Gastroesophageal sphincter (tissue), 4 donors: Measurements from ENCODE around the gene INPP5A. TPM values are rescaled to one million over a fixed set of nuclear protein-coding genes. Genes with fewer than 3 reads are reported as not detected.

ENCODE experiments used
- ATAC-seq: fragments of 150-250 bp; one replicate; pipeline ENCODE4 v1.9.1; 2016; ENCODE audit warnings: mild to moderate bottlenecking, moderate library complexity
- H3K27ac ChIP-seq, 4 donors: fragments of 200-600 bp; sonication (generic) in 3 of 4; 1 replicate in 3 of 4; 2 replicates in 1 of 4; pipeline ENCODE4 v1.5.1; 2016 to 2019
- H3K27me3 ChIP-seq: fragments of 200-600 bp; sonication (generic); one replicate; pipeline ENCODE4 v1.5.1; 2019
- H3K36me3 ChIP-seq, 2 donors: fragments of 200-600 bp; sonication (generic); one replicate each; pipeline ENCODE4 v1.5.1; 2019; ENCODE audit warnings: control low read depth in 1 of 2
- H3K4me1 ChIP-seq, 3 donors: fragments of 200-600 bp; sonication (generic); 1 replicate in 2 of 3; 2 replicates in 1 of 3; pipeline ENCODE4 v1.5.1; 2016 to 2019; ENCODE audit warnings: control low read depth in 2 of 3
- H3K4me3 ChIP-seq, 2 donors: fragments of 200-600 bp; sonication (generic); one replicate each; pipeline ENCODE4 v1.5.1; 2019; ENCODE audit warnings: mild to moderate bottlenecking in 1 of 2, moderate library complexity in 1 of 2
- H3K9me3 ChIP-seq, 3 donors: fragments of 200-600 bp; sonication (generic); one replicate each; pipeline ENCODE4 v1.5.1; 2017 to 2019; ENCODE audit warnings: control low read depth in 2 of 3
- EP300 ChIP-seq: sonication (generic); formaldehyde crosslinking; IDR thresholded peaks from one replicate; pipeline ENCODE4 v1.6.1; 2017; ENCODE audit warnings: antibody characterized with exemption, mild to moderate bottlenecking
- POLR2A ChIP-seq, 2 donors: fragments of 450-650 bp; IDR thresholded peaks; one replicate each; pipeline ENCODE4 v1.6.1; 2017; ENCODE audit warnings: antibody characterized with exemption in 2 of 2, mild to moderate bottlenecking in 2 of 2, moderate library complexity in 1 of 2
- POLR2AphosphoS5 ChIP-seq: sonication (generic); formaldehyde crosslinking; IDR thresholded peaks from one replicate; pipeline ENCODE4 v1.6.1; 2017; ENCODE audit warnings: antibody characterized with exemption
- WGBS, 2 donors: methylation state at CpG; one replicate each; pipeline ENCODE4 v1.1.5; 2018; ENCODE audit warnings: low coverage in 1 of 2; 5-methylcytosine and 5-hydroxymethylcytosine counted together
- total RNA-seq, 4 donors: library from RNA; depleted of rRNA; stranded (reverse); fragments of >200 nt; gene quantifications; one replicate each; pipeline ENCODE4 v1.1.0, GENCODE V29; 2016
- TF ChIP-seq, protein P1 (sequence below), 4 experiments: fragments of 200-600 bp in 2 of 4; fragments of 450-650 bp in 2 of 4; sonication (generic) in 1 of 4; IDR thresholded peaks; one replicate each; pipeline ENCODE4 v1.5.1; 2017 to 2019; ENCODE audit warnings: antibody characterized with exemption in 4 of 4, mild to moderate bottlenecking in 2 of 4, moderate library complexity in 2 of 4

Gene INPP5A
- total RNA-seq, 4 donors from 2014 or later = 111 to 288 (median 215) TPM

DNA sequence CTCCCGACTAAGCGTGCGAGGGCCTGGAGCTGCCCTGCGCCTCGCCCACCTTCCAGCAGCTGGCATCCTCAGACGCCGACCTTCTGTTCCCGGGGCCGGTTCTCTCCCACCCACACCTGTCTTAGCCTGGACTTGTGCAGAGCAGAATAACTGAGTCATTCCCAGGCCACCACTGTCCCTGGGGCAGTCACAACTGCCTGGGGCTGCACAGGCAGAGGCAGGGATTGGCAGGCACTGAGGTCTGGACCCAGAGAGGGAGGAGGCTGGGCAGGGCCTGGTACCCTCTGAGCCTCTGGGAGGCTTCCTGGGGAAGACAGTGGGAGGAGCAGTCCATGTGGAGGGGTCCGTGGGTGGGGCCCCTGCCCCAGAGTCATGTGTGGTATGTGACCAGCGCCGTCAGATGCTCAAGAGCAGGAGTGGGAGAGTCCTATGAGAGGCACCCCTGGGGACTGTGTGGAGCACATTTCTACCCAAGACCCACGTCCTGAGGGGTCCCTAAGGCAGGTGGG, 174.1 kb downstream of the INPP5A start:
- Histone ChIP-seq H3K4me1 (peaks cover 0 to 7% (median 0%) of the 10 kb centered on the region in 3 donors), H3K9me3 (peaks cover 0 to 2% (median 0%) of the 10 kb centered on the region in 3 donors), H3K4me3 (no peak overlapping the region), H3K27ac (no peak overlapping the region), H3K27me3 (no peaks in the 10 kb centered on the region), H3K36me3 (peaks cover 0 to 96% of the 10 kb centered on the region in 2 donors)
- 92% methylated on average over 5 of the region's 13 CpGs; no CpG with 5 or more reads in 1 of the 2 donors for WGBS, 2 donors
- ATAC-seq = no peak
- TF ChIP-seq POLR2A (IDR thresholded peaks at IDR 0.05) (no peak), POLR2AphosphoS5 (no peak), EP300 (no peak)
- TF ChIP-seq, protein P1, sequence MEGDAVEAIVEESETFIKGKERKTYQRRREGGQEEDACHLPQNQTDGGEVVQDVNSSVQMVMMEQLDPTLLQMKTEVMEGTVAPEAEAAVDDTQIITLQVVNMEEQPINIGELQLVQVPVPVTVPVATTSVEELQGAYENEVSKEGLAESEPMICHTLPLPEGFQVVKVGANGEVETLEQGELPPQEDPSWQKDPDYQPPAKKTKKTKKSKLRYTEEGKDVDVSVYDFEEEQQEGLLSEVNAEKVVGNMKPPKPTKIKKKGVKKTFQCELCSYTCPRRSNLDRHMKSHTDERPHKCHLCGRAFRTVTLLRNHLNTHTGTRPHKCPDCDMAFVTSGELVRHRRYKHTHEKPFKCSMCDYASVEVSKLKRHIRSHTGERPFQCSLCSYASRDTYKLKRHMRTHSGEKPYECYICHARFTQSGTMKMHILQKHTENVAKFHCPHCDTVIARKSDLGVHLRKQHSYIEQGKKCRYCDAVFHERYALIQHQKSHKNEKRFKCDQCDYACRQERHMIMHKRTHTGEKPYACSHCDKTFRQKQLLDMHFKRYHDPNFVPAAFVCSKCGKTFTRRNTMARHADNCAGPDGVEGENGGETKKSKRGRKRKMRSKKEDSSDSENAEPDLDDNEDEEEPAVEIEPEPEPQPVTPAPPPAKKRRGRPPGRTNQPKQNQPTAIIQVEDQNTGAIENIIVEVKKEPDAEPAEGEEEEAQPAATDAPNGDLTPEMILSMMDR (IDR thresholded peaks at IDR 0.05) = no peak

DNA sequence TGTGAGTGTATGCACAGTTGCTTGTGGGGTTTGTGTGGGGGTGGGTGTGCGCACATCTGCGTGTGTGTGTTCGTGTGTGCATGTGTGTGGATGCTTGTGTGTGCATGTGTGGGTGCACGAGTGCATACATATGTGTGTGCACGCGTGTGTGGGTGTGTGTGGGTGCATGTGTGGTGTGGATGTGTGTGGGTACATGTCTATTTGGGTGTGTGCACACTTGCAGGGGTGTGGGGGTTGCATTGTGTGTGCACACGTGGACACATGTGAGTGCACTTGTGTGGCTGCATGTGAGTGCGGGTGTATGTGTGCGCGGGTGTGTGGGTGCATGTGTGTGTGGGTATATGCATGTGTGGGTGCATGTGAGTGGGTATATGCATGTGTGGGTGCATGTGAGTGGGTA, 174.7 kb downstream of the INPP5A start:
- ATAC-seq = no peak
- 83 to 98% methylated on average over 6 to 7 of the region's 10 CpGs for WGBS, 2 donors
- peaks cover 0 to 7% (median 0%) of the 10 kb centered on the region in 3 donors for H3K4me1 ChIP-seq
- H3K4me3 ChIP-seq = no peak overlapping the region
- no peaks in the 10 kb centered on the region for H3K27me3 ChIP-seq
- peaks cover 0 to 96% of the 10 kb centered on the region in 2 donors for H3K36me3 ChIP-seq
- no peak overlapping the region for H3K27ac ChIP-seq
- H3K9me3 ChIP-seq = no peaks in the 10 kb centered on the region
- TF ChIP-seq EP300 = no peak
- no peak for TF ChIP-seq POLR2A (IDR thresholded peaks at IDR 0.05)
- TF ChIP-seq, protein P1 (IDR thresholded peaks at IDR 0.05) = no peak
- no peak for TF ChIP-seq POLR2AphosphoS5

DNA sequence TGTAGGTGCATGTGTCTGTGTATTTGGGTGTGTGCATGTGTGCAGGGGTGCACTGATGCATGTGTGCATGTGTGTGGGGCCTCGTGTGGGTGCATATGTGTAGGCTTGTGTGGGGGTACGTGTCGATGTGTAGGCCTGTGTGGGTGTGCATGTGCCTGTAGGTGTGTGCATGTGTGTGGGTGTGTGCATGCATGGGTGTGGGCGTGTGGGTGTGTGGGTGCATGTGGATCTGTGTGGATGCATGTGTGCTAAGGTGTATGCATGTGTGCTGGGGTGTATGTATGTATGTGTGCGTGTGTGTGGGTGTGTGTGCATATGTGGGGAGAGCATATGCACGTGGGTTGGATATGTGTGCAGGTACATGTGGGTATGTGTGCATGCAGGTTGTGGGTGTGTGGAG, 175.2 kb downstream of the INPP5A start:
- no peak for ATAC-seq
- peaks cover 0 to 95% of the 10 kb centered on the region in 2 donors for H3K36me3 ChIP-seq
- H3K27ac ChIP-seq = no peak overlapping the region
- TF ChIP-seq POLR2AphosphoS5 (no peak), POLR2A (IDR thresholded peaks at IDR 0.05) (no peak), EP300 (no peak)
- TF ChIP-seq, protein P1 (IDR thresholded peaks at IDR 0.05) = no peak
- H3K27me3 ChIP-seq = no peaks in the 10 kb centered on the region
- H3K4me1 ChIP-seq = peaks cover 0 to 7% (median 0%) of the 10 kb centered on the region in 3 donors
- 83 to 84% methylated on average over 5 to 6 of the region's 6 CpGs for WGBS, 2 donors
- no peak overlapping the region for H3K4me3 ChIP-seq
- no peaks in the 10 kb centered on the region for H3K9me3 ChIP-seq

DNA sequence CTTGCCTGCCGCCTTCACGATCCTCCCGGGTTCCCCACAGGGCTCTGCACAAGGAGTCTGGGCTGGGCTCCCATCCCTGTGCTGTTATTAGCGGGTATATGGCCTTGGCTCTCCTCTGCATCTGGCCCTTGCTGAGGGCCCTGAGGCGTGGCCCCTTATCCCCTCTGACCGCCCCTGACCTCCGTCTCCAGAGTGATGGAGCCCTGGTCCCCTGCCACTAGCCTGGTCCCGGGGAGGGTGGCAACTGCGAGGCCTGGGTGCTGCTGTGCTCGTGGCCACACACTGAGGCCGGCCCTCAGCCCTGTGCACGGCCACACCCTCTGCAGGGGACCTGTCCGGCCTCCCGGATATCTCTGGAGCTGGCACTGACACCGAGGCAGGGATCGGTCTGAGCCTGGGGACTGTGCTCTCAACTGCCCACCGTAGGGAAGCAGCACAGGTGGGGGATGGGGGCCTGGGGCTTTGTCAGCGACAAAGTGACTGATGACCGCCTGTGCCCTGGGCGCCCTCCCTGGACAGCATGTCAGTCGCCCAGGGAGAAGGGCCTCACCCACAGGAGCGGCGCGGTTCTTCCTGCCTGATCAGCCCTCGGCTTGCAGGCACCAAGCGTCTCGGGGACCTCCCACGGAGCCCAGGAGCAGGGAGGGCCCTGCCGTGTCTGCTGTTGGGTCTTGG, 176.0 kb downstream of the INPP5A start:
- 59 to 100% methylated on average over 1 to 3 of the region's 29 CpGs for WGBS, 2 donors
- Histone ChIP-seq H3K4me1 (peaks cover 0 to 7% (median 0%) of the 10 kb centered on the region in 3 donors), H3K4me3 (no peak overlapping the region), H3K27ac (peak overlapping the region in 1 of 4 donors; percentile 56), H3K36me3 (peaks cover 0 to 87% of the 10 kb centered on the region in 2 donors), H3K27me3 (no peaks in the 10 kb centered on the region), H3K9me3 (no peaks in the 10 kb centered on the region)
- no peak for ATAC-seq
- TF ChIP-seq POLR2AphosphoS5 = no peak
- TF ChIP-seq EP300 = no peak
- no peak for TF ChIP-seq POLR2A (IDR thresholded peaks at IDR 0.05)
- TF ChIP-seq, protein P1 (IDR thresholded peaks at IDR 0.05) = no peak
